Activated naive CD4-positive, alpha-beta T cell treated with anti-CD3 and anti-CD28 coated beads, Interleukin-2, amount 50 U/mL, for 72 hours (primary cell): ENCODE measurements around the gene PPEF2. TPM values are rescaled to one million over a fixed set of nuclear protein-coding genes. Genes with fewer than 3 reads are reported as not detected.

Experiments used
- ATAC-seq, 2 donors: fragments of 150-1000 bp; cut with Tn5 transposase; 2 replicates each; pipeline ENCODE4 v1.10.0; 2021; ENCODE audit warnings: mild to moderate bottlenecking in 2 of 2, moderate library complexity in 2 of 2
- DNase-seq, 2 donors: peaks; one replicate each; pipeline ENCODE4 v3.0.0; 2021 to 2022; ENCODE audit warnings: low spot score in 2 of 2
- H3K27ac Mint-ChIP-seq, 2 donors: one replicate each; pipeline ENCODE4 v1.8.0; 2022; ENCODE audit warnings: mild to moderate bottlenecking in 2 of 2, mixed read lengths in 2 of 2
- H3K36me3 Mint-ChIP-seq, 2 donors: one replicate each; pipeline ENCODE4 v1.8.0; 2022; ENCODE audit warnings: mixed read lengths in 2 of 2
- H3K9me3 Mint-ChIP-seq, 2 donors: one replicate each; pipeline ENCODE4 v1.8.0; 2022; ENCODE audit warnings: mixed read lengths in 2 of 2
- total RNA-seq, 2 donors: library from RNA; stranded (reverse); gene quantifications; one replicate each; pipeline ENCODE4 v1.2.3, GENCODE V29; 2022

The PPEF2 gene
- total RNA-seq, 2 donors from 2014 or later: 0.54 TPM; not detected in 1

DNA sequence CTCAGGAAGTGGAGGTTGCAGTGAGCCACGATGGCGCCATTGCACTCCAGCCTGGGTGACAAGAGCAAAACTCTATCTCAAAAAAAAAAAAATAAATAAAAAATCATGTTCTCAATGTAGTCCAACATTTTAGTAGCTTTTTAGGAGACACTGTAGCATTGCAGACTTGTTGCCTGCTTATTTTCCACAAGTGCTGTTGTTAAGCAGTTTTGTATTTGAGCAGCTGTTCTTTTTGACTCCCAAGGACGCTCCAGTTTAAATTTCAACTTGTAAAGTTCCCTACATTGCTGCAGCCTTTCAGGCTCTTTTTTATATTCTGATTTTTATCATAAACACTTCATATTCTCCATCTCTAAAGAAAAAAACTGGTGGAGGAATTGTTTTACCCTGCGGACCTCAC, 83.1 kb downstream of the PPEF2 start:
- no peak for ATAC-seq
- Mint-ChIP-seq H3K27ac (no peak overlapping the region), H3K9me3 (no peaks in the 10 kb centered on the region), H3K36me3 (peaks cover 6 to 7% of the 10 kb centered on the region in 2 donors)
- DNase-seq: no peak

DNA sequence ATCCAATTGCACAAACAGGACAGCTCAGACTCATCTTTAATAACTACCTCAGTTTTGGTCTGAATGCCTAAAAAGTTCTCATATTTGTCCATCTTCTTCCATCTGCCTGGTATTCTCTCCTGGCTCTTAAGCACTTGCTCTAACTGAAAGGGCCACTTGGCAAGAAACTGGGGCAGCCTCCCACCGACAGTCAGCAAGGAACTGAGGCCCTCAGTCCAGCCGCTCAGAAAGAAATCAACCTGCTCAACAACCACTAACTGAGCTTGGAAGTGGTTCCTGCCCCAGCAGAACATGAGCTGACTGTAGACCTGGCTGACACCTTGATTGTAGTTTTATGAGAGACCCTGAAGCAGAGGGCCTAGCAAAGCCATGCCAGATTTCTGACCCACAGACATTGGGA, 84.4 kb downstream of the PPEF2 start:
- Mint-ChIP-seq H3K27ac (no peak overlapping the region), H3K36me3 (peaks cover 7% of the 10 kb centered on the region in 2 donors), H3K9me3 (no peaks in the 10 kb centered on the region)
- DNase-seq: no peak
- ATAC-seq: no peak

Other genes starting within 250 kb of the PPEF2 start
- 100 to 1,000 TPM; 118 to 122 TPM for gene G3BP2, start 229.0 kb downstream of the PPEF2 start, total RNA-seq
- gene USO1, start 177.9 kb downstream of the PPEF2 start, total RNA-seq: 10 to 100 TPM; 44.7 to 50.6 TPM
- gene NAAA, start 38.6 kb upstream of the PPEF2 start, total RNA-seq: 10 to 100 TPM; 17.4 to 22.8 TPM
- 10 to 100 TPM; 21.4 to 43.3 TPM for gene SDAD1, start 88.5 kb upstream of the PPEF2 start, total RNA-seq
- 1 to 10 TPM in 1 of 2 donors, not detected in 1; 1.4 TPM for gene CXCL9, start 105.1 kb upstream of the PPEF2 start, total RNA-seq
- 1 to 10 TPM in 1 of 2 donors, under 1 TPM in 1; 0.20 to 1.2 TPM for gene CXCL10, start 121.0 kb upstream of the PPEF2 start, total RNA-seq
- under 1 TPM; 0.21 to 0.23 TPM for gene CXCL11, start 133.6 kb upstream of the PPEF2 start, total RNA-seq
- under 1 TPM in 1 of 2 donors, not detected in 1; 0.82 TPM for gene ART3, start 172.3 kb upstream of the PPEF2 start, total RNA-seq
- gene NUP54, start 245.9 kb upstream of the PPEF2 start, total RNA-seq: 10 to 100 TPM; 63.6 to 72.8 TPM